ENCODE measurements around the gene BIRC2.

DNA sequence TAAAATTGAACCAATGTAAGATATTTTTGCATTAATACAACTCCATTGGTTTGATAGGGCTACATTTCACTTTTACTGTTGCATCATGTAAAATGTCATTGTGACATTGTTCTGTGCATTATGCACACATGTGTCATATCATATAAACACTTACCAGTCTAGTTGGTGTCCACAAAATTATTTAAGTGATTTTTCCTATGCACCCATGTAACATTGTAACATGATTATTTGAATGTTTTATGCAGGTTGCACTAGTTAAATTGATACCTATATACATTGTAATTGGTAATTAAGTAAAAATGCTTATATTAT is 39.3 kb upstream of the BIRC2 start:
- TF ChIP-seq, protein P1, sequence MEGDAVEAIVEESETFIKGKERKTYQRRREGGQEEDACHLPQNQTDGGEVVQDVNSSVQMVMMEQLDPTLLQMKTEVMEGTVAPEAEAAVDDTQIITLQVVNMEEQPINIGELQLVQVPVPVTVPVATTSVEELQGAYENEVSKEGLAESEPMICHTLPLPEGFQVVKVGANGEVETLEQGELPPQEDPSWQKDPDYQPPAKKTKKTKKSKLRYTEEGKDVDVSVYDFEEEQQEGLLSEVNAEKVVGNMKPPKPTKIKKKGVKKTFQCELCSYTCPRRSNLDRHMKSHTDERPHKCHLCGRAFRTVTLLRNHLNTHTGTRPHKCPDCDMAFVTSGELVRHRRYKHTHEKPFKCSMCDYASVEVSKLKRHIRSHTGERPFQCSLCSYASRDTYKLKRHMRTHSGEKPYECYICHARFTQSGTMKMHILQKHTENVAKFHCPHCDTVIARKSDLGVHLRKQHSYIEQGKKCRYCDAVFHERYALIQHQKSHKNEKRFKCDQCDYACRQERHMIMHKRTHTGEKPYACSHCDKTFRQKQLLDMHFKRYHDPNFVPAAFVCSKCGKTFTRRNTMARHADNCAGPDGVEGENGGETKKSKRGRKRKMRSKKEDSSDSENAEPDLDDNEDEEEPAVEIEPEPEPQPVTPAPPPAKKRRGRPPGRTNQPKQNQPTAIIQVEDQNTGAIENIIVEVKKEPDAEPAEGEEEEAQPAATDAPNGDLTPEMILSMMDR (IDR thresholded peaks at IDR 0.05) = no peak
- no peak for TF ChIP-seq POLR2A (IDR thresholded peaks at IDR 0.05)

Data from testis (tissue), 2 donors.